ENCODE results near the gene SET. TPM values are rescaled to one million over a fixed set of nuclear protein-coding genes. Genes with fewer than 3 reads are reported as not detected.

Gene SET
- total RNA-seq, 4 donors from 2014 or later = 135 to 220 (median 178) TPM

DNA sequence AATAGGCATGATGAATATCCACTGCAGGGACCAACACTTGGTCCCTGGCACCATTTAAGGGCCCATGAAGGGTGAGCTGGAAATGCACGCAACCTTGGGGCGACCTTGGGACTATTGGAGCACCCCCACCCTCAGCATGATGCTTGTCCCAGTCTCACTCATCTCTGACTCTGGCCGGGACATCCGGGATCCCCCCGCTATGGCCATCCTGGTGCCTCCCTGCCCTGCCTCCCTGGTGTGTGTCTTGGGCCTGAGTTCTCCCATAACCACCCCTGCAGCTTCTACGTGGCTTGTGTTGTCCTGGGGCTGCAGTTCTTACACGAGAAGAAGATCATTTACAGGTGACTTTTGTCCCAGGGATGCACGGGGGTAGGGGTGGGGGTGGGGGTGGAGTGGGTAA lies 29.0 kb downstream of the SET start:
- H3K4me3 ChIP-seq (ENCODE audit: low read depth, poor library complexity, severe bottlenecking) = no peak overlapping the region
- WGBS, 2 donors = 80 to 87% methylated on average over 8 of the region's 8 CpGs
- TF ChIP-seq POLR2A (IDR thresholded peaks at IDR 0.05) = no peak
- no peak for TF ChIP-seq CTCF (IDR thresholded peaks at IDR 0.05)
- intact Hi-C loops (cut with DNase I; ENCODE audit: low total_unique reads) = no loop called here
- no peak for DNase-seq (ENCODE audit: low spot score in 2 of 2)

DNA sequence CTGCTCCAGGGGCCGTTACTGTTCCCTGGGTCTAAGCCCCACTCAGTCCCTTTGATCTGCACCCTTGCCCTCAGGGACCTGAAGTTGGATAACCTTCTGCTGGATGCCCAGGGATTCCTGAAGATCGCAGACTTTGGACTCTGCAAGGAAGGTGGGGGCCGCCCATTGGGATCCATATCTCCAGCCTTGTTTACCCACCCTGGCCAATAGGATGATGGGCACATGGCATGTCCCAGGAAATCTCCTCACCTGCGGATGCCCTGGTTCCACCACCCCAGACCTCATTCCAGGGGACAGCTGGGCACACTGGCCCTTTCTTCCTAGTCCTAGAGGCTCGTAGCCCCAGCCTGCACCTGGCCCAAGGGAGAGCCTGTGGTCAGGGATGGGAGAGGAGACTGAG lies 29.5 kb downstream of the SET start:
- DNase-seq (ENCODE audit: low spot score in 2 of 2) = no peak
- TF ChIP-seq CTCF (IDR thresholded peaks at IDR 0.05) = no peak
- TF ChIP-seq POLR2A (IDR thresholded peaks at IDR 0.05) = no peak
- no peak overlapping the region for H3K4me3 ChIP-seq (ENCODE audit: low read depth, poor library complexity, severe bottlenecking)
- intact Hi-C loops (cut with DNase I; ENCODE audit: low total_unique reads) = no loop called here
- WGBS, 2 donors = 81 to 88% methylated on average over 5 of the region's 5 CpGs

DNA sequence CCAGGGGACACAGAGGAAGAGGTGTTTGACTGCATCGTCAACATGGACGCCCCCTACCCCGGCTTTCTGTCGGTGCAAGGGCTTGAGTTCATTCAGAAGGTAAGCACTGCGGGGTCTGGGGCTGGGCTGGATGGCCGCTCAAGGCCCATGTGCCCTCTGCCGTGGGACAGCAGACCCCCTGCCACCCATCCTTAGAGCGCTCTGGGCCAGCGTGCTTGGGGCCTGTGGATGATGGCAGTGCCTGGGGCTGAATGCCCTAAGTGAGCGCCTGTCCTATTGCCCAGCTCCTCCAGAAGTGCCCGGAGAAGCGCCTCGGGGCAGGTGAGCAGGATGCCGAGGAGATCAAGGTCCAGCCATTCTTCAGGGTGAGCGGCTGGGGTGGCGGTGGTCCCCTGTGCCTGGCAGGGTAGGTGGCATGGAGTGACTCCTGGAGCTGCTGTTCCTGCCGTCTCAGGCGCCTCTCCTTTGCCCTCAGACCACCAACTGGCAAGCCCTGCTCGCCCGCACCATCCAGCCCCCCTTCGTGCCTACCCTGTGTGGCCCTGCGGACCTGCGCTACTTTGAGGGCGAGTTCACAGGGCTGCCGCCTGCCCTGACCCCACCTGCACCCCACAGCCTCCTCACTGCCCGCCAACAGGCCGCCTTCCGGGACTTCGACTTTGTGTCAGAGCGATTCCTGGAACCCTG lies 31.0 kb downstream of the SET start:
- intact Hi-C loops (cut with DNase I; ENCODE audit: low total_unique reads) = no loop called here
- 90 to 91% methylated on average over 27 to 30 of the region's 30 CpGs for WGBS, 2 donors
- H3K4me3 ChIP-seq (ENCODE audit: low read depth, poor library complexity, severe bottlenecking) = no peak overlapping the region
- DNase-seq (ENCODE audit: low spot score in 2 of 2) = no peak
- TF ChIP-seq POLR2A (IDR thresholded peaks at IDR 0.05) = no peak
- no peak for TF ChIP-seq CTCF (IDR thresholded peaks at IDR 0.05)

- no peak overlapping the region for H3K4me3 ChIP-seq (ENCODE audit: low read depth, poor library complexity, severe bottlenecking)
- 87 to 91% methylated on average over 19 to 22 of the region's 22 CpGs for WGBS, 2 donors
- no peak for DNase-seq (ENCODE audit: low spot score in 2 of 2)
- no peak for TF ChIP-seq CTCF (IDR thresholded peaks at IDR 0.05)
- no peak for TF ChIP-seq POLR2A (IDR thresholded peaks at IDR 0.05)
- intact Hi-C loops (cut with DNase I; ENCODE audit: low total_unique reads) = no loop called here
These were observed 31.9 kb downstream of the SET start for GRCh38 chr9:128720841-128721486.

GRCh38 chr9:128721487-128722010 lies 32.5 kb downstream of the SET start:
- H3K4me3 ChIP-seq (ENCODE audit: low read depth, poor library complexity, severe bottlenecking) = no peak overlapping the region
- no peak for TF ChIP-seq CTCF (IDR thresholded peaks at IDR 0.05)
- TF ChIP-seq POLR2A (IDR thresholded peaks at IDR 0.05) = no peak
- 86 to 87% methylated on average over 17 to 18 of the region's 18 CpGs for WGBS, 2 donors
- intact Hi-C loops (cut with DNase I; ENCODE audit: low total_unique reads) = no loop called here
- DNase-seq (ENCODE audit: low spot score in 2 of 2) = no peak
